IMR-90 (cell line): ENCODE results near the gene RUBCN.

Source experiments
- SMC3 ChIP-seq: fragments of 150-350 bp; IDR thresholded peaks from 2 replicates; pipeline ENCODE4 v1.6.1; 2016; ENCODE audit warnings: low read depth, mild to moderate bottlenecking, antibody characterized with exemption, low read length, moderate library complexity
- TF ChIP-seq, protein P1 (sequence below): conservative IDR thresholded peaks from 2 replicates; pipeline ENCODE4 v1.5.1; 2012; ENCODE audit warnings: mild to moderate bottlenecking, low read depth, low read length, improper control_type of control experiment

DNA sequence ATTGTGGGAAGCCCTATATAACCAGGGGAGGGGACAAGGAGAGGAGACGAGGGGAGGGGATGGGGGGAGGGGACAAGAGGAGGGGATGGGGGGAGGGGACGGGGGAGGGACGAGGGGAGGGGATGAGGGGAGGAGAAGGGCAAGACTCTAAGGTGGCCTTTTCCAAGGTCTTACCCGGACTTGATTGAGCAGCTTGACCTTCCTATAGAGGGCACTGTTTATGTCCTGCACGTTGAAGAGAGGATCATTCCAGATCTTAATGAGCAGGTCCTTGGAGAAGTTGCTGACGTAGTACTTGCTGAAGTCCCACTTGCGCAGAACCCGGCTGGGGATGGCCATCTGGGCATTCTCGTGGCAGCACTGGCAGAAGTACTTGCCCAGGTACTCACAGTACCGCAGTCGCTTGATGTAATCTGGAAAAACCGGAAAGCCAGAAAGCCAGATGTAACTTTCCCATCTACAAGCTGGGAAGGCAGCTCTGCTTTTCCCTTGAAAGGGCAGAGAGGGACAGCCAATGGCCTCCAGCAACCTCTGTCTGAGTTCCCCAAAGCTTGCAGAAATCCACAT lies 55.7 kb downstream of the RUBCN start:
- TF ChIP-seq SMC3, result no peak
- TF ChIP-seq, protein P1, sequence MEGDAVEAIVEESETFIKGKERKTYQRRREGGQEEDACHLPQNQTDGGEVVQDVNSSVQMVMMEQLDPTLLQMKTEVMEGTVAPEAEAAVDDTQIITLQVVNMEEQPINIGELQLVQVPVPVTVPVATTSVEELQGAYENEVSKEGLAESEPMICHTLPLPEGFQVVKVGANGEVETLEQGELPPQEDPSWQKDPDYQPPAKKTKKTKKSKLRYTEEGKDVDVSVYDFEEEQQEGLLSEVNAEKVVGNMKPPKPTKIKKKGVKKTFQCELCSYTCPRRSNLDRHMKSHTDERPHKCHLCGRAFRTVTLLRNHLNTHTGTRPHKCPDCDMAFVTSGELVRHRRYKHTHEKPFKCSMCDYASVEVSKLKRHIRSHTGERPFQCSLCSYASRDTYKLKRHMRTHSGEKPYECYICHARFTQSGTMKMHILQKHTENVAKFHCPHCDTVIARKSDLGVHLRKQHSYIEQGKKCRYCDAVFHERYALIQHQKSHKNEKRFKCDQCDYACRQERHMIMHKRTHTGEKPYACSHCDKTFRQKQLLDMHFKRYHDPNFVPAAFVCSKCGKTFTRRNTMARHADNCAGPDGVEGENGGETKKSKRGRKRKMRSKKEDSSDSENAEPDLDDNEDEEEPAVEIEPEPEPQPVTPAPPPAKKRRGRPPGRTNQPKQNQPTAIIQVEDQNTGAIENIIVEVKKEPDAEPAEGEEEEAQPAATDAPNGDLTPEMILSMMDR, result no peak
